ENCODE data around the gene BNIP5. TPM values are rescaled to one million over a fixed set of nuclear protein-coding genes. Genes with fewer than 3 reads are reported as not detected.
"Not testable (repeated sequence)": the region's sequence is repeated elsewhere in the genome, so short reads cannot be mapped to it uniquely, and the experiment has no call there.

Gene BNIP5
- total RNA-seq, 4 donors from 2014 or later, result not detected

GRCh38 chr6:36340618-36341454, 4.1 kb upstream of the BNIP5 start:
- Histone ChIP-seq H3K27me3 (peaks cover 0 to 38% (median 0%) of the 10 kb centered on the region in 4 donors), H3K4me1 (peaks cover 0 to 16% (median 2%) of the 10 kb centered on the region in 3 donors), H3K27ac (no peak overlapping the region), H3K36me3 (no peaks in the 10 kb centered on the region), H3K4me3 (peak overlapping the region in 3 of 4 donors; percentile 16 to 55 (median 28)), H3K9me3 (no peaks in the 10 kb centered on the region)
- DNase-seq, result no peak
- intact Hi-C loops (cut with DNase I), result no loop called here
- TF ChIP-seq CTCF (IDR thresholded peaks at IDR 0.05), result peak; percentile 88 to 96 (median 92)
- no peak for TF ChIP-seq POLR2A (IDR thresholded peaks at IDR 0.05)
- WGBS, 2 donors, result 18 to 32% methylated on average over 25 to 31 of the region's 36 CpGs

GRCh38 chr6:36340306-36340617, 3.6 kb upstream of the BNIP5 start:
- DNase-seq, result no peak
- WGBS, 2 donors, result 56 to 66% methylated on average over 12 of the region's 12 CpGs
- intact Hi-C loops (cut with DNase I), result no loop called here
- no peaks in the 10 kb centered on the region for H3K9me3 ChIP-seq
- TF ChIP-seq POLR2A (IDR thresholded peaks at IDR 0.05) (no peak), CTCF (IDR thresholded peaks at IDR 0.05) (no peak)
- H3K27ac ChIP-seq, result no peak overlapping the region
- H3K4me1 ChIP-seq, result peaks cover 0 to 15% (median 2%) of the 10 kb centered on the region in 3 donors
- H3K36me3 ChIP-seq, result no peaks in the 10 kb centered on the region
- H3K4me3 ChIP-seq, result no peak overlapping the region
- H3K27me3 ChIP-seq, result peaks cover 0 to 44% (median 0%) of the 10 kb centered on the region in 4 donors

DNA sequence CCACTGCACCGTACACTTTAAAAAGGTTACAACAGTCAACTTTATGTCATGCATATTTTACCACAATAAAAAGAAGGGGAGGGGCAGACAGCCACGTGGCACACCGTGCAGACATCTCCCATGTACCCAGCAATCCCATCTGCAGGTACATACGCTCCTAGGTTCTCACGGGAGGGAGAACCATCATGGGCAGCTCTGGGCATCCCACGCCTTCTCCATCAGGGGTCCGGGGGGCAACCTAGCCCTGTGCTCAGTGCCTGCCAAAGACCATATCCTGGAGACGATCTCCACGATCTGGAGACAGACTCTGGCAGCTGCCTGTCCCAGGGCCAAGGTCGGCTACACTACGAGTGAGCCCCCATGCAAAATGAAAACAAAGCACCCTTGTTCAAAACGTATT, 2.5 kb upstream of the BNIP5 start:
- Histone ChIP-seq H3K27ac (no peak overlapping the region), H3K4me3 (no peak overlapping the region), H3K27me3 (peaks cover 0 to 55% (median 0%) of the 10 kb centered on the region in 4 donors), H3K4me1 (peaks cover 0 to 23% (median 2%) of the 10 kb centered on the region in 3 donors), H3K9me3 (no peaks in the 10 kb centered on the region), H3K36me3 (no peaks in the 10 kb centered on the region)
- TF ChIP-seq POLR2A (IDR thresholded peaks at IDR 0.05), result no peak
- no peak for TF ChIP-seq CTCF (IDR thresholded peaks at IDR 0.05)
- intact Hi-C loops (cut with DNase I), result no loop called here
- DNase-seq, result no peak
- 69 to 74% methylated on average over 9 to 10 of the region's 12 CpGs for WGBS, 2 donors

DNA sequence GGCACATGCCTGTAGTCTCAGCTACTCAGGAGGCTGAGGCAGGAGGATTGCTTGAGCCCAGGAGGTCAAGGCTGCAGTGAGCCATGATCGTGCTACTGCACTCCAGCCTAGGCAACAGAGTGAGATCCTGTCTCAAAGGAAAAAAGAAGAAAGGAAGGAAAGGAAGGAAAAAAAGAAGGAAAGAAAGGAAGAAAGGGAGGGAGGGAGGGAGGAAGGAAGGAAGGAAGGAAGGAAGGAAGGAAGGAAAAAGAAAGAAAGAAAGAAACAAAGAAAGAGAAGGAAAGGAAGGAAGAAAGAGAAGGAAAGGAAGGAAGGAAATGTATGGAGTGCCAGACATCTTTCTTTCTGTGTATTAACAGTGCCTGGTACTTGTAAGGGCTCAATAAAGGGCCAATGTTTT, 1.5 kb upstream of the BNIP5 start:
- DNase-seq; H3K36me3 ChIP-seq; H3K4me3 ChIP-seq; H3K27ac ChIP-seq; intact Hi-C loops (cut with DNase I); H3K9me3 ChIP-seq: not testable (repeated sequence)
- 80 to 100% methylated on average over 1 of the region's 1 CpG for WGBS, 2 donors
- Histone ChIP-seq H3K4me1 (peaks cover 0 to 28% (median 2%) of the 10 kb centered on the region in 3 donors), H3K27me3 (peaks cover 0 to 64% (median 0%) of the 10 kb centered on the region in 4 donors)

- TF ChIP-seq CTCF (IDR thresholded peaks at IDR 0.05), result no peak
- no peak for TF ChIP-seq POLR2A (IDR thresholded peaks at IDR 0.05)
- H3K4me3 ChIP-seq, result no peak overlapping the region
- DNase-seq, result no peak
- WGBS, 2 donors, result 100% methylated on average over 1 of the region's 1 CpG
- H3K27me3 ChIP-seq, result peaks cover 0 to 67% (median 0%) of the 10 kb centered on the region in 4 donors
- H3K4me1 ChIP-seq, result peaks cover 0 to 28% (median 2%) of the 10 kb centered on the region in 3 donors
- no peaks in the 10 kb centered on the region for H3K9me3 ChIP-seq
- no peak overlapping the region for H3K27ac ChIP-seq
- intact Hi-C loops (cut with DNase I), result no loop called here
- H3K36me3 ChIP-seq, result no peaks in the 10 kb centered on the region
These were observed 1.1 kb upstream of the BNIP5 start for GRCh38 chr6:36337814-36338213.

Data from esophagus squamous epithelium (tissue), 5 donors.